HFFc6 (cell line): Measurements from ENCODE around the gene EPC1. TPM values are rescaled to one million over a fixed set of nuclear protein-coding genes. Genes with fewer than 3 reads are reported as not detected.
"Not testable (repeated sequence)": the region's sequence is repeated elsewhere in the genome, so short reads cannot be mapped to it uniquely, and the experiment has no call there.

Experiments
- DNase-seq: peaks from one replicate; pipeline ENCODE4 v3.0.0-alpha.2; 2018
- H3K27ac Mint-ChIP-seq: 2 replicates; pipeline ENCODE4 v1.8.0; 2020; ENCODE audit warnings: mild to moderate bottlenecking, mixed read lengths
- H3K27me3 Mint-ChIP-seq: 2 replicates; pipeline ENCODE4 v1.8.0; 2021; ENCODE audit warnings: mild to moderate bottlenecking, moderate library complexity, mixed read lengths; ENCODE audit not compliant: insufficient read depth
- H3K36me3 Mint-ChIP-seq: 2 replicates; pipeline ENCODE4 v1.8.0; 2021; ENCODE audit warnings: low read depth, mixed read lengths
- H3K4me1 Mint-ChIP-seq: 2 replicates; pipeline ENCODE4 v1.8.0; 2020; ENCODE audit warnings: low read depth, mixed read lengths
- H3K4me3 Mint-ChIP-seq: 2 replicates; pipeline ENCODE4 v1.8.0; 2020; ENCODE audit warnings: mild to moderate bottlenecking, moderate library complexity, mixed read lengths
- H3K9me3 Mint-ChIP-seq: 2 replicates; pipeline ENCODE4 v1.8.0; 2020; ENCODE audit warnings: mild to moderate bottlenecking, mixed read lengths
- CTCF ChIP-seq: fragments of 200-600 bp; sonication (generic); IDR thresholded peaks from 2 replicates; pipeline ENCODE4 v1.5.0; 2021; ENCODE audit warnings: antibody characterized with exemption, mild to moderate bottlenecking
- total RNA-seq, 6 experiments: library from RNA; stranded (reverse); fragmentation: NEBNext Ultra II Directional; extraction: Animal tissue kit (Norgen Biotek cat#: 25700); gene quantifications; 2 replicates in 1 of 6; 3 replicates in 5 of 6; pipeline ENCODE4 v1.2.3, GENCODE V29; 2021

EPC1 gene
- total RNA-seq, 6 experiments from 2014 or later, result 16.5 to 19.3 (median 17.5) TPM

- H3K27ac Mint-ChIP-seq, result no peak overlapping the region
- H3K36me3 Mint-ChIP-seq, result peaks cover 15% of the 10 kb centered on the region; the same call in 1 of the 2 replicates
- no peak for DNase-seq
- H3K4me1 Mint-ChIP-seq, result peaks cover 14% of the 10 kb centered on the region
- no peak for TF ChIP-seq CTCF
- no peak overlapping the region for H3K4me3 Mint-ChIP-seq
- no peaks in the 10 kb centered on the region for H3K9me3 Mint-ChIP-seq
- no peaks in the 10 kb centered on the region; the same call in 1 of the 2 replicates for H3K27me3 Mint-ChIP-seq
These were observed 13.3 kb upstream of the EPC1 start for GRCh38 chr10:32360241-32360640.

- Mint-ChIP-seq H3K9me3 (no peaks in the 10 kb centered on the region), H3K4me1 (peaks cover 26% of the 10 kb centered on the region), H3K4me3 (no peak overlapping the region), H3K27ac (no peak overlapping the region), H3K36me3 (peaks cover 15% of the 10 kb centered on the region; the same call in 1 of the 2 replicates), H3K27me3 (no peaks in the 10 kb centered on the region; the same call in 1 of the 2 replicates)
- no peak for DNase-seq
- no peak for TF ChIP-seq CTCF
These were observed 10.2 kb upstream of the EPC1 start for GRCh38 chr10:32357056-32357735.

GRCh38 chr10:32354690-32355089 lies 7.7 kb upstream of the EPC1 start:
- H3K9me3 Mint-ChIP-seq, H3K4me3 Mint-ChIP-seq, H3K27ac Mint-ChIP-seq, H3K27me3 Mint-ChIP-seq, H3K36me3 Mint-ChIP-seq, DNase-seq: not testable (repeated sequence)
- H3K4me1 Mint-ChIP-seq, result peaks cover 22% of the 10 kb centered on the region

GRCh38 chr10:32350811-32351350 lies 3.9 kb upstream of the EPC1 start:
- no peak overlapping the region for H3K4me3 Mint-ChIP-seq
- no peaks in the 10 kb centered on the region; the same call in 1 of the 2 replicates for H3K27me3 Mint-ChIP-seq
- no peak for TF ChIP-seq CTCF
- H3K4me1 Mint-ChIP-seq, result peaks cover 29% of the 10 kb centered on the region
- no peak overlapping the region for H3K27ac Mint-ChIP-seq
- no peaks in the 10 kb centered on the region for H3K9me3 Mint-ChIP-seq
- H3K36me3 Mint-ChIP-seq, result peaks cover 2% of the 10 kb centered on the region; the same call in 1 of the 2 replicates
- no peak for DNase-seq

- H3K4me1 Mint-ChIP-seq, result peaks cover 33% of the 10 kb centered on the region
- peaks cover 9% of the 10 kb centered on the region; the same call in 1 of the 2 replicates for H3K36me3 Mint-ChIP-seq
- no peak for TF ChIP-seq CTCF
- no peak for DNase-seq
- no peaks in the 10 kb centered on the region for H3K9me3 Mint-ChIP-seq
- no peaks in the 10 kb centered on the region; the same call in 1 of the 2 replicates for H3K27me3 Mint-ChIP-seq
- no peak overlapping the region for H3K27ac Mint-ChIP-seq
- no peak overlapping the region for H3K4me3 Mint-ChIP-seq
These were observed 3.2 kb upstream of the EPC1 start for GRCh38 chr10:32349968-32350738.

GRCh38 chr10:32349199-32349585 lies 2.2 kb upstream of the EPC1 start:
- no peak for DNase-seq
- no peak for TF ChIP-seq CTCF
- Mint-ChIP-seq H3K36me3 (peaks cover 10% of the 10 kb centered on the region; the same call in 1 of the 2 replicates), H3K4me1 (peaks cover 42% of the 10 kb centered on the region), H3K4me3 (no peak overlapping the region), H3K27ac (no peak overlapping the region), H3K27me3 (no peaks in the 10 kb centered on the region; the same call in 1 of the 2 replicates), H3K9me3 (no peaks in the 10 kb centered on the region)
